Measurements from ENCODE around the gene MDC1. TPM values are rescaled to one million over a fixed set of nuclear protein-coding genes. Genes with fewer than 3 reads are reported as not detected.

The MDC1 gene
- polyA plus RNA-seq, 1 of the 3 experiments (the other 2 are of a cell fraction) = 10.4 TPM

DNA sequence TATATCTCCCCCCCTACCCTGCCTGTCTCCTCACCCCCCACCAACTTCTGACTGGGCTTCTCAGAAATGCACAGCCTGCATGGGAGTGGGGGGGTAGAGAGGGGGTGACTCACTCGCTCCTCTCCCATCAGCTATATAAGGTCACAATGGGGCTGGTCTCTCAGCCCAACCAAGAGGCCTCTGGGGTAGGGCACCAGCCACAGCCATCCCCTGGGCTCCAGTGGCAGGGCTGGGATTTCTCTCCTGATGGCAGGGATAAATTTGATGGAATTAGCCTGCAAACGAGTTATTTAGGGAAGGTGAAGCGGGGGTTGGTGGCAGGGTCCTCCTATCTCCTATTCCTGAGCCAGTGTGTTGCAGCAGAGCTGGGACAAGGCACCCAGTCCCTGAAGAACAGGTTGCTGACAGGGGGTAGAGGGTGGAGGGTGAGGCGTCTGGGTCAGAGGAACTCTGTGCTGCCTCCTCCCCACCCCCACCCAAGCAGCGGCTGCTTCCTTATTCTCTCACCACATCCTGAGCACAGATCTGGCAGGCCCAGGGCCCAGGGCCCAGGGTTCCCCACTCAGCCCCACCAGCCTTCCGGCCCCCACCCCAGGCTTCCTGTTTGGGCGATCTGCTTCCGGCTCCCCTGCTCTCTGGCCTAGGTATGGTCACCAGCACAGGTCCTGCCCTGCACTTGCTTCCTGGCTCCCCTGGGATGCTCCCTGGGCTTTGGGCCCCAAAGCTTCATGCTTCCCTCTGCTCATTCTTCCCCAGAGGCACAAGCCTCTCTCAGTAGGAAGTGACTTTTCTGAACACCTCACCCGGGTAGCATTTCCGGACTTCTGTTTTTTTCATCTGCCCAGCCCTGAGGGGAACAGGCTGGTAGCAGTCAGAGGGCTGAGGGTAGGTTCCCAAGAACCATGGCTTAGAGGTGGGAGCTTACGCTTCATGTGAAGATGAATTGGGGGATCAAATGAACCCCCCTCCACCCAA is 34.7 kb downstream of the MDC1 start (continued):
- TF ChIP-seq EP300 (IDR thresholded peaks at IDR 0.05; ENCODE audit: borderline replicate concordance in 1 of 2, low read depth in 1 of 2, low read length in 1 of 2) (peak in 1 of 2 experiments; percentile 31; a peak in 1 of 4 replicates), CHD2 (IDR thresholded peaks at IDR 0.05; ENCODE audit: low read length, partially characterized antibody) (peak; percentile 7), TAF1 (IDR thresholded peaks at IDR 0.05; ENCODE audit: borderline replicate concordance, low read depth, low read length) (peak; percentile 32; the same call in 1 of the 2 replicates), SMC3 (IDR thresholded peaks at IDR 0.05; ENCODE audit: low read depth, low read length) (no peak), ELF1 (IDR thresholded peaks at IDR 0.05) (0 out of 2 replicates have a peak, but pooled peaks have one; percentile 35), RFX5 (IDR thresholded peaks at IDR 0.05; ENCODE audit: low read length) (no peak)
- TF ChIP-seq, protein P1, sequence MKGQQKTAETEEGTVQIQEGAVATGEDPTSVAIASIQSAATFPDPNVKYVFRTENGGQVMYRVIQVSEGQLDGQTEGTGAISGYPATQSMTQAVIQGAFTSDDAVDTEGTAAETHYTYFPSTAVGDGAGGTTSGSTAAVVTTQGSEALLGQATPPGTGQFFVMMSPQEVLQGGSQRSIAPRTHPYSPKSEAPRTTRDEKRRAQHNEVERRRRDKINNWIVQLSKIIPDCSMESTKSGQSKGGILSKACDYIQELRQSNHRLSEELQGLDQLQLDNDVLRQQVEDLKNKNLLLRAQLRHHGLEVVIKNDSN (IDR thresholded peaks at IDR 0.05; ENCODE audit: borderline replicate concordance, low read depth) = no peak
- TF ChIP-seq, protein P2, sequence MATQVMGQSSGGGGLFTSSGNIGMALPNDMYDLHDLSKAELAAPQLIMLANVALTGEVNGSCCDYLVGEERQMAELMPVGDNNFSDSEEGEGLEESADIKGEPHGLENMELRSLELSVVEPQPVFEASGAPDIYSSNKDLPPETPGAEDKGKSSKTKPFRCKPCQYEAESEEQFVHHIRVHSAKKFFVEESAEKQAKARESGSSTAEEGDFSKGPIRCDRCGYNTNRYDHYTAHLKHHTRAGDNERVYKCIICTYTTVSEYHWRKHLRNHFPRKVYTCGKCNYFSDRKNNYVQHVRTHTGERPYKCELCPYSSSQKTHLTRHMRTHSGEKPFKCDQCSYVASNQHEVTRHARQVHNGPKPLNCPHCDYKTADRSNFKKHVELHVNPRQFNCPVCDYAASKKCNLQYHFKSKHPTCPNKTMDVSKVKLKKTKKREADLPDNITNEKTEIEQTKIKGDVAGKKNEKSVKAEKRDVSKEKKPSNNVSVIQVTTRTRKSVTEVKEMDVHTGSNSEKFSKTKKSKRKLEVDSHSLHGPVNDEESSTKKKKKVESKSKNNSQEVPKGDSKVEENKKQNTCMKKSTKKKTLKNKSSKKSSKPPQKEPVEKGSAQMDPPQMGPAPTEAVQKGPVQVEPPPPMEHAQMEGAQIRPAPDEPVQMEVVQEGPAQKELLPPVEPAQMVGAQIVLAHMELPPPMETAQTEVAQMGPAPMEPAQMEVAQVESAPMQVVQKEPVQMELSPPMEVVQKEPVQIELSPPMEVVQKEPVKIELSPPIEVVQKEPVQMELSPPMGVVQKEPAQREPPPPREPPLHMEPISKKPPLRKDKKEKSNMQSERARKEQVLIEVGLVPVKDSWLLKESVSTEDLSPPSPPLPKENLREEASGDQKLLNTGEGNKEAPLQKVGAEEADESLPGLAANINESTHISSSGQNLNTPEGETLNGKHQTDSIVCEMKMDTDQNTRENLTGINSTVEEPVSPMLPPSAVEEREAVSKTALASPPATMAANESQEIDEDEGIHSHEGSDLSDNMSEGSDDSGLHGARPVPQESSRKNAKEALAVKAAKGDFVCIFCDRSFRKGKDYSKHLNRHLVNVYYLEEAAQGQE (IDR thresholded peaks at IDR 0.05; ENCODE audit: low read depth, low read length) = no peak

DNA sequence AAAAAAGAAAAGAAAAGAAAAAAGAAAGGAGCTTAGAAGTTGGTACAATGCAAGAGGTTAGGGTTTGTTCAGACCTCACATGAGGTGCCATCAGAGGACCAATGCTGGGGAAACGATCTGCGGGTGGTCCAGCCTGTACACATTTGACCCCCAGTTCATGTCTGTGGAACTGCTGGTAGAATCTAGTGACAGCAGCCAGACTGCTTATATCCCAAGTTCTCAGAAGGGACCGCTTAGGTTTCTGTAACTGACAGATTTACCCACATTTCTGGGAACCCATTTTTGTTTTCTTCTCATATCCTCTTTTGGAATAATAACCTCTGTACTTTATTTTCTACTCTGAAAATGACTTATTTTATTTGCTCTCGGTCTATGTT is 35.3 kb downstream of the MDC1 start:
- no peaks in the 10 kb centered on the region for H3K9me2 ChIP-seq
- peak overlapping the region; percentile 93 to 97 for H3K27ac ChIP-seq (ENCODE audit: low read depth in 2 of 2, low read length in 1 of 2)
- ChIA-PET POLR2A (interaction anchor here (1.1 kb wide), 1 partner anchor 9 kb away, joined by 3 read pairs; no protein-coding TSS in a partner anchor), CTCF (interaction anchor here (0.8 to 29.8 kb wide), 6 partner anchors 9 to 202 kb away, joined by 3 to 838 read pairs (median 6); partner anchors contain the start of genes DHX16, FLOT1, MDC1 and NRM)
- peaks cover 16 to 57% of the 10 kb centered on the region in 2 experiments; a peak in 3 of 4 replicates for H3K4me1 ChIP-seq (ENCODE audit: control insufficient read depth in 1 of 2, insufficient read depth in 2 of 2, low read depth in 1 of 2, low read length in 1 of 2)
- H3K4me2 ChIP-seq = peak overlapping the region; percentile 98
- WGBS (ENCODE audit: low lambda C conversion rate) = 57% methylated on average over 4 of the region's 4 CpGs
- H3K9me3 ChIP-seq = no peaks in the 10 kb centered on the region
- H2AFZ ChIP-seq (ENCODE audit: low read depth) = no peak overlapping the region
- peaks cover 15 to 40% of the 10 kb centered on the region in 2 experiments for H3K36me3 ChIP-seq (replicated peaks in 1 of 2; ENCODE audit: control insufficient read depth in 1 of 2, insufficient read depth in 2 of 2, low read length in 1 of 2)
- H4K20me1 ChIP-seq (ENCODE audit: insufficient read depth) = peaks cover 36% of the 10 kb centered on the region
- H3K79me2 ChIP-seq (ENCODE audit: insufficient read depth) = peaks cover 94% of the 10 kb centered on the region
- peak overlapping the region; percentile 74 to 77; a peak in 3 of 4 replicates for H3K4me3 ChIP-seq (ENCODE audit: low read depth in 2 of 2, low read length in 1 of 2)
- no peaks in the 10 kb centered on the region for H3K27me3 ChIP-seq (ENCODE audit: insufficient read depth)
- DNase-seq = no peak
- H3K9ac ChIP-seq = peak overlapping the region; percentile 97
- H3F3A ChIP-seq (replicated peaks; ENCODE audit: insufficient read depth) = peaks cover 42% of the 10 kb centered on the region
- TF ChIP-seq TAF1 (IDR thresholded peaks at IDR 0.05; ENCODE audit: borderline replicate concordance, low read depth, low read length) = no peak
- TF ChIP-seq, protein P3, sequence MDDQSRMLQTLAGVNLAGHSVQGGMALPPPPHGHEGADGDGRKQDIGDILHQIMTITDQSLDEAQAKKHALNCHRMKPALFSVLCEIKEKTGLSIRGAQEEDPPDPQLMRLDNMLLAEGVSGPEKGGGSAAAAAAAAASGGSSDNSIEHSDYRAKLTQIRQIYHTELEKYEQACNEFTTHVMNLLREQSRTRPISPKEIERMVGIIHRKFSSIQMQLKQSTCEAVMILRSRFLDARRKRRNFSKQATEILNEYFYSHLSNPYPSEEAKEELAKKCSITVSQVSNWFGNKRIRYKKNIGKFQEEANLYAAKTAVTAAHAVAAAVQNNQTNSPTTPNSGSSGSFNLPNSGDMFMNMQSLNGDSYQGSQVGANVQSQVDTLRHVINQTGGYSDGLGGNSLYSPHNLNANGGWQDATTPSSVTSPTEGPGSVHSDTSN (IDR thresholded peaks at IDR 0.05) = no peak
- no peak for TF ChIP-seq FOSL2 (IDR thresholded peaks at IDR 0.05; ENCODE audit: borderline replicate concordance, low read depth)
- TF ChIP-seq SIN3A (IDR thresholded peaks at IDR 0.05; ENCODE audit: borderline replicate concordance, low read depth, low read length) = no peak
- no peak for TF ChIP-seq MEF2A (IDR thresholded peaks at IDR 0.05; ENCODE audit: borderline replicate concordance, low read depth)
- TF ChIP-seq, protein P4, sequence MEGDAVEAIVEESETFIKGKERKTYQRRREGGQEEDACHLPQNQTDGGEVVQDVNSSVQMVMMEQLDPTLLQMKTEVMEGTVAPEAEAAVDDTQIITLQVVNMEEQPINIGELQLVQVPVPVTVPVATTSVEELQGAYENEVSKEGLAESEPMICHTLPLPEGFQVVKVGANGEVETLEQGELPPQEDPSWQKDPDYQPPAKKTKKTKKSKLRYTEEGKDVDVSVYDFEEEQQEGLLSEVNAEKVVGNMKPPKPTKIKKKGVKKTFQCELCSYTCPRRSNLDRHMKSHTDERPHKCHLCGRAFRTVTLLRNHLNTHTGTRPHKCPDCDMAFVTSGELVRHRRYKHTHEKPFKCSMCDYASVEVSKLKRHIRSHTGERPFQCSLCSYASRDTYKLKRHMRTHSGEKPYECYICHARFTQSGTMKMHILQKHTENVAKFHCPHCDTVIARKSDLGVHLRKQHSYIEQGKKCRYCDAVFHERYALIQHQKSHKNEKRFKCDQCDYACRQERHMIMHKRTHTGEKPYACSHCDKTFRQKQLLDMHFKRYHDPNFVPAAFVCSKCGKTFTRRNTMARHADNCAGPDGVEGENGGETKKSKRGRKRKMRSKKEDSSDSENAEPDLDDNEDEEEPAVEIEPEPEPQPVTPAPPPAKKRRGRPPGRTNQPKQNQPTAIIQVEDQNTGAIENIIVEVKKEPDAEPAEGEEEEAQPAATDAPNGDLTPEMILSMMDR (IDR thresholded peaks at IDR 0.05) = no peak
- no peak for TF ChIP-seq MXI1 (IDR thresholded peaks at IDR 0.05; ENCODE audit: low read depth, low read length)
- TF ChIP-seq SMC3 (IDR thresholded peaks at IDR 0.05; ENCODE audit: low read depth, low read length) = no peak
- no peak for TF ChIP-seq FOXM1 (IDR thresholded peaks at IDR 0.05; ENCODE audit: low read depth)
- TF ChIP-seq NRF1 (IDR thresholded peaks at IDR 0.05; ENCODE audit: low read depth, low read length) = no peak
- TF ChIP-seq, protein P5, sequence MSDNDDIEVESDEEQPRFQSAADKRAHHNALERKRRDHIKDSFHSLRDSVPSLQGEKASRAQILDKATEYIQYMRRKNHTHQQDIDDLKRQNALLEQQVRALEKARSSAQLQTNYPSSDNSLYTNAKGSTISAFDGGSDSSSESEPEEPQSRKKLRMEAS (IDR thresholded peaks at IDR 0.05; ENCODE audit: low read depth) = no peak
- TF ChIP-seq NFIC (IDR thresholded peaks at IDR 0.05; ENCODE audit: borderline replicate concordance) = no peak
- no peak for TF ChIP-seq GABPA (IDR thresholded peaks at IDR 0.05; ENCODE audit: low read depth)

All from SK-N-SH (cell line).